Stimulated activated CD8-positive, alpha-beta memory T cell treated with anti-CD3 and anti-CD28 coated beads, Interleukin-7, amount 100 ng/mL, for 1 hour (primary cell): ENCODE results near the gene TTC9B.
"Not testable (repeated sequence)": the region's sequence is repeated elsewhere in the genome, so short reads cannot be mapped to it uniquely, and the experiment has no call there.

Experiments
- DNase-seq, 2 donors: peaks; one replicate each; pipeline ENCODE4 v3.0.0-alpha.2; 2020; ENCODE audit warnings: low read depth in 2 of 2

Gene TTC9B

GRCh38 chr19:40170303-40170989 lies 47.7 kb downstream of the TTC9B start:
- not testable (repeated sequence) for DNase-seq

- not testable (repeated sequence) for DNase-seq
Measured at GRCh38 chr19:40169482-40170302, 48.5 kb downstream of the TTC9B start.
